Small intestine (tissue), 7 donors: ENCODE results near the gene ZFAND2A. TPM values are rescaled to one million over a fixed set of nuclear protein-coding genes. Genes with fewer than 3 reads are reported as not detected.

Source experiments
- DNase-seq, 2 donors: peaks; one replicate each; pipeline versions ENCODE4 v3.0.0 to v3.0.0-alpha.2; 2013
- FAIRE-seq: peaks from 2 replicates; lab custom pipeline; 2012; peaks lifted over from hg19 to GRCh38; lab: Jason Lieb, UNC
- H3K27ac ChIP-seq, 3 donors: one replicate each; pipeline ENCODE4 v1.5.1; 2013; ENCODE audit warnings: low read length in 2 of 3, mild to moderate bottlenecking in 2 of 3, control low read depth in 1 of 3, inconsistent platforms in 1 of 3, low read depth in 1 of 3, moderate library complexity in 1 of 3
- H3K27me3 ChIP-seq, 3 donors: one replicate each; pipeline ENCODE4 v1.6.1; 2013; ENCODE audit warnings: low read length in 3 of 3, inconsistent platforms in 1 of 3; ENCODE audit not compliant: control insufficient read depth in 3 of 3, insufficient read depth in 3 of 3
- H3K36me3 ChIP-seq, 3 donors: one replicate each; pipeline ENCODE4 v1.6.1; 2013; ENCODE audit warnings: low read length in 3 of 3, inconsistent platforms in 1 of 3, low read depth in 1 of 3, mild to moderate bottlenecking in 1 of 3, moderate library complexity in 1 of 3; ENCODE audit not compliant: control insufficient read depth in 3 of 3, insufficient read depth in 2 of 3
- H3K4me1 ChIP-seq, 3 donors: one replicate each; pipeline ENCODE4 v1.6.1; 2013; ENCODE audit warnings: low read length in 2 of 3, inconsistent platforms in 1 of 3, low read depth in 1 of 3, mild to moderate bottlenecking in 1 of 3, moderate library complexity in 1 of 3; ENCODE audit not compliant: control insufficient read depth in 3 of 3, insufficient read depth in 2 of 3
- H3K4me3 ChIP-seq, 3 donors: one replicate each; pipeline ENCODE4 v1.5.1; 2013; ENCODE audit warnings: low read length in 3 of 3, control low read depth in 1 of 3, inconsistent platforms in 1 of 3, low read depth in 1 of 3, mild to moderate bottlenecking in 1 of 3, moderate library complexity in 1 of 3
- H3K9me3 ChIP-seq, 2 donors: one replicate each; pipeline ENCODE4 v1.6.1; 2013; ENCODE audit warnings: low read depth in 1 of 2, low read length in 1 of 2; ENCODE audit not compliant: control insufficient read depth in 2 of 2, insufficient read depth in 1 of 2
- WGBS, 3 donors: extraction: QIAGEN DNeasy Blood & Tissue Kit; methylation state at CpG; one replicate each; pipeline ENCODE4 v1.1.7; 2013; 5-methylcytosine and 5-hydroxymethylcytosine counted together
- polyA plus RNA-seq, 4 donors: library from polyadenylated mRNA; stranded (reverse) in 3 of 4; unstranded in 1 of 4; fragments of 200-250 nt in 3 of 4; fragments of 120-200 nt in 1 of 4; gene quantifications; one replicate each; pipeline versions ENCODE4 v1.2.1 to v1.2.3, GENCODE V29; 2013
- donor health status: healthy with polysubstance abuse.
- donor health status: control.
- donor health status: control.
- donor health status: Bipolar disorder and iron deficiency.
- donor health status: healthy.

ZFAND2A gene
- polyA plus RNA-seq, 4 donors = 18.7 to 84.5 (median 50.5) TPM

- H3K9me3 ChIP-seq = no peaks in the 10 kb centered on the region
- no peaks in the 10 kb centered on the region for H3K4me1 ChIP-seq
- H3K27ac ChIP-seq = no peak overlapping the region
- DNase-seq = no peak
- no peak for FAIRE-seq
- H3K36me3 ChIP-seq = peaks cover 0 to 40% (median 0%) of the 10 kb centered on the region in 3 donors
- H3K27me3 ChIP-seq = no peaks in the 10 kb centered on the region
- no peak overlapping the region for H3K4me3 ChIP-seq
- WGBS, 3 donors = 94 to 96% (median 95%) methylated on average over 18 of the region's 18 CpGs
Measured at GRCh38 chr7:1113548-1113885, 46.5 kb downstream of the ZFAND2A start.

GRCh38 chr7:1112625-1113547 is 47.1 kb downstream of the ZFAND2A start:
- H3K4me3 ChIP-seq = no peak overlapping the region
- H3K4me1 ChIP-seq = no peaks in the 10 kb centered on the region
- H3K27me3 ChIP-seq = no peaks in the 10 kb centered on the region
- H3K27ac ChIP-seq = no peak overlapping the region
- FAIRE-seq = no peak
- H3K9me3 ChIP-seq = no peaks in the 10 kb centered on the region
- WGBS, 3 donors = 90 to 95% (median 91%) methylated on average over 43 of the region's 43 CpGs
- H3K36me3 ChIP-seq = peaks cover 0 to 40% (median 0%) of the 10 kb centered on the region in 3 donors
- no peak for DNase-seq

DNA sequence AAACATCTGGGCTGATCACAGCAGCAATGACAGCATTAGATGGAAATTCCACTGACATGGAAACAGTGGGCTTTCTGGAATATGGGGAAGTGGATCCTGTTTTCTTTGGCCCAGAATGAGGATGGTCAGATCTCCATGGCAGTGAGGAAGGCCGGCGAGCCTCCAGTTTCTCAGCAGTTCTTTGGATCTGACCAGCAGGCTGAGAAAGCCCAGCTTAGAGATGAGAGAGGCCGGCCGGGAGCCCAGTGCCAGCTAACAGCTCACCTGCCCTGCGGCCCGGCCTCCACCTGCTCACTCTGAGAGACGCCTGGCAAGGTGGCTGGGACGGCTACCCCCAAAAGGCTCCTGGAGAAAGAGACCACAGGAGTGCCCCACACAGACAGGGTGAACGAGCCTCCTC is 47.9 kb downstream of the ZFAND2A start:
- FAIRE-seq (no peak), DNase-seq (no peak)
- no peaks in the 10 kb centered on the region for H3K27me3 ChIP-seq
- no peaks in the 10 kb centered on the region for H3K4me1 ChIP-seq
- no peaks in the 10 kb centered on the region for H3K9me3 ChIP-seq
- H3K36me3 ChIP-seq = peaks cover 0 to 35% (median 0%) of the 10 kb centered on the region in 3 donors
- H3K27ac ChIP-seq = no peak overlapping the region
- H3K4me3 ChIP-seq = no peak overlapping the region
- WGBS, 3 donors = 86 to 96% (median 89%) methylated on average over 9 of the region's 9 CpGs

DNA sequence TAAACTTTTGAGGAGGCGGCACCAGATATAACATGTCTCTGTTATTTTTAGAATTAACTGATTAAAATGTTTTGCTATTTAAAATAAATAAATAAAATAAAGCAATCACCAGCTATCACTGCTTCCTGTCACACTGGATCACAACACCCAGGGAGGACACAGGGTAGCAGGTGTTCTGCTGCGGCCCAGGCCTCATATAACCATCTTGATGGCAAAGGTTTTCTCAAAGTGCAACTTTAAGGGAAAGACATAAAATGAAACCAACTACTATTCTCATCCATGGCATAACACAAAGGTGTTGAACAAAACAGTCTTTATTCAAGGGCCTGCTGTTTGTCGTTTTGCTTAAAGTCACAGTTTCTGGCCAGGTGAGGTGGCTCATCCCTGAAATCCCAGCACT is 48.8 kb downstream of the ZFAND2A start:
- Histone ChIP-seq H3K4me1 (no peaks in the 10 kb centered on the region), H3K27ac (no peak overlapping the region), H3K4me3 (no peak overlapping the region), H3K27me3 (no peaks in the 10 kb centered on the region), H3K36me3 (peaks cover 0 to 42% (median 0%) of the 10 kb centered on the region in 3 donors), H3K9me3 (no peaks in the 10 kb centered on the region)
- no peak for DNase-seq
- no peak for FAIRE-seq
- 79 to 89% (median 87%) methylated on average over 3 of the region's 3 CpGs for WGBS, 3 donors

DNA sequence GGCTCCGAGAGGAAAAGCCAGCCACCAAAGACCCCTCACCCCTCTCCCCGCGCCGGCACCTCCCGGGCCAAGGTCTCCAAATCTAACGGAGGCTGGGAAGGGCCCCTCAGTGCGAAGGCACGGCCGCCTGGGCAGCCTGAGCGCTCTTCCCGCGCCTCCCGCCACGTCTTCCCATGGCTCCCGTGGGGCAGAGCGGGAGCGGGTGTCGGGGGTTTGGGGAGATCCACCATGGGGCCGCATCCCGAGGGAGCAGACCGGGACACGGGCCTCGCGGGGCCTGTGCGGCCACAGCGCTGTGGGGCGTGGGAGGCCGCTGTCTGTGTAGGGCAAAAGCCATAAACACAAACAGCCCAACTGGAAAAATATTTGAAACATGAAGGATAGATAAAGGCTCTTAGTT is 49.6 kb downstream of the ZFAND2A start:
- no peaks in the 10 kb centered on the region for H3K4me1 ChIP-seq
- H3K4me3 ChIP-seq = no peak overlapping the region
- peaks cover 0 to 47% (median 0%) of the 10 kb centered on the region in 3 donors for H3K36me3 ChIP-seq
- no peaks in the 10 kb centered on the region for H3K27me3 ChIP-seq
- WGBS, 3 donors = 91 to 97% (median 93%) methylated on average over 27 to 28 of the region's 28 CpGs
- DNase-seq = no peak
- no peaks in the 10 kb centered on the region for H3K9me3 ChIP-seq
- no peak for FAIRE-seq
- H3K27ac ChIP-seq = no peak overlapping the region

- no peak for FAIRE-seq
- no peak for DNase-seq
- H3K27me3 ChIP-seq = no peaks in the 10 kb centered on the region
Measured at GRCh38 chr7:1109581-1110310, 50.2 kb downstream of the ZFAND2A start.

DNA sequence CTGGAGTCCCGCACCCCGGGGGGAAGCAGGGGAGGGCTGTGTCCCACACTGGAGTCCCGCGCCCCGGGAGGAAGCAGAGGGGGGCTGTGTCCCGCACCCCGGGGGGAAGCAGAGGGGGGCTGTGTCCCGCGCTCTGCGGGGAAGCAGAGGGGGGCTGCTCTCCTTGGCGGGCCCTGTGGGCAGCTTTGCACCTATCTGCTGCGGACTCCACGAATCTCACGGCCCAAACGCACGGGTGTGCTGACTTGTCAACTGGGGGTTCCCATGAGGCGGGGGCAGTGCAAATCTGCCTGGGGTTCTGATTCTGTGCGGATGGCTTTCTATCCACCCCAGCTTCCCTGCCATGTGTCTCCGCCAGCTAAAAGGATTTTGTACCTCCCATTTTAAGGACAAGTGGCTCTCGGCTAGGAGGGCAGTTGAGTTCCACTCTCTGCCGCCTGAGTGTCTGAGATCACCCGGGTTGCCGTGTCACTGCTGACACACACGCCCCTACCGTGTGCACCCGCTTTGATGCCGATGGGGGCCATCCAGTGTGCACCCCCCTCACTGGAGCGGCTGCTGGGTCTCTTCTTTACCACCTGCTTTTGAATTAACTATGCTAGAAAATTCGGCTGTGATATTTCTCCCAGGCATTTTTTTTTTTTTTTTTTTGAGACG is 51.6 kb downstream of the ZFAND2A start:
- WGBS, 3 donors = 85 to 93% (median 93%) methylated on average over 21 to 30 of the region's 30 CpGs
- FAIRE-seq = no peak
- no peak overlapping the region for H3K27ac ChIP-seq
- no peaks in the 10 kb centered on the region for H3K27me3 ChIP-seq
- peaks cover 0 to 38% (median 0%) of the 10 kb centered on the region in 3 donors for H3K36me3 ChIP-seq
- no peaks in the 10 kb centered on the region for H3K9me3 ChIP-seq
- no peak overlapping the region for H3K4me3 ChIP-seq
- H3K4me1 ChIP-seq = no peaks in the 10 kb centered on the region
- no peak for DNase-seq

More at GRCh38 chr7:1109581-1110310, 50.2 kb downstream of the ZFAND2A start:
- Histone ChIP-seq H3K4me3 (no peak overlapping the region), H3K9me3 (no peaks in the 10 kb centered on the region), H3K36me3 (peaks cover 0 to 46% (median 0%) of the 10 kb centered on the region in 3 donors), H3K4me1 (no peaks in the 10 kb centered on the region), H3K27ac (no peak overlapping the region)
- 95 to 96% (median 95%) methylated on average over 51 to 55 of the region's 55 CpGs for WGBS, 3 donors

GRCh38 chr7:1106793-1107421 is 53.1 kb downstream of the ZFAND2A start:
- no peaks in the 10 kb centered on the region for H3K27me3 ChIP-seq
- WGBS, 3 donors = 81 to 91% (median 87%) methylated on average over 20 of the region's 20 CpGs
- peaks cover 0 to 28% (median 0%) of the 10 kb centered on the region in 3 donors for H3K36me3 ChIP-seq
- H3K4me3 ChIP-seq = no peak overlapping the region
- no peaks in the 10 kb centered on the region for H3K4me1 ChIP-seq
- no peaks in the 10 kb centered on the region for H3K9me3 ChIP-seq
- no peak overlapping the region for H3K27ac ChIP-seq
- DNase-seq (no peak), FAIRE-seq (no peak)
